Hepatocyte (in vitro differentiated cells): ENCODE data around the gene PSMA1. TPM values are rescaled to one million over a fixed set of nuclear protein-coding genes. Genes with fewer than 3 reads are reported as not detected.

ENCODE experiments used
- DNase-seq: peaks from one replicate; pipeline ENCODE4 v3.0.0-alpha.2; 2016; ENCODE audit warnings: low spot score
- H2AFZ ChIP-seq: fragments of 200-600 bp; sonication (generic); 2 replicates; pipeline ENCODE4 v1.6.0; 2016; ENCODE audit warnings: antibody characterized with exemption, mild to moderate bottlenecking
- H3K27ac ChIP-seq: fragments of 200-600 bp; sonication (generic); 2 replicates; pipeline ENCODE4 v1.5.1; 2016; ENCODE audit warnings: mild to moderate bottlenecking
- H3K27me3 ChIP-seq: fragments of 200-600 bp; sonication (generic); 2 replicates; pipeline ENCODE4 v1.6.1; 2016
- H3K36me3 ChIP-seq: fragments of 200-600 bp; sonication (generic); replicated peaks from 2 replicates; pipeline ENCODE4 v1.5.1; 2016; ENCODE audit warnings: low read depth; ENCODE audit not compliant: insufficient read depth
- H3K4me1 ChIP-seq: fragments of 200-600 bp; sonication (generic); 2 replicates; pipeline ENCODE4 v1.5.1; 2016; ENCODE audit warnings: mild to moderate bottlenecking, moderate library complexity; ENCODE audit not compliant: insufficient read depth
- H3K4me2 ChIP-seq: fragments of 200-600 bp; sonication (generic); 2 replicates; pipeline ENCODE4 v1.6.0; 2016
- H3K4me3 ChIP-seq: fragments of 200-600 bp; sonication (generic); 2 replicates; pipeline ENCODE4 v1.5.1; 2016; ENCODE audit warnings: mild to moderate bottlenecking
- H3K79me2 ChIP-seq: fragments of 200-600 bp; sonication (generic); 2 replicates; pipeline ENCODE4 v1.6.0; 2017; ENCODE audit warnings: mild to moderate bottlenecking
- H3K9me2 ChIP-seq: fragments of 200-600 bp; sonication (generic); replicated peaks from 2 replicates; pipeline ENCODE4 v1.6.0; 2017; ENCODE audit warnings: mild to moderate bottlenecking; ENCODE audit not compliant: insufficient read depth
- H3K9me3 ChIP-seq: fragments of 200-600 bp; sonication (generic); 2 replicates; pipeline ENCODE4 v1.5.1; 2016; ENCODE audit warnings: low read depth, mild to moderate bottlenecking
- H4K20me1 ChIP-seq: fragments of 200-600 bp; sonication (generic); 2 replicates; pipeline ENCODE4 v1.6.0; 2016; ENCODE audit warnings: mild to moderate bottlenecking; ENCODE audit not compliant: insufficient read depth, poor library complexity, severe bottlenecking
- EZH2 ChIP-seq: fragments of 200-600 bp; sonication (generic); IDR thresholded peaks from 2 replicates; pipeline ENCODE4 v1.6.1; 2016; ENCODE audit warnings: antibody characterized with exemption, mild to moderate bottlenecking, borderline replicate concordance
- EZH2phosphoT487 ChIP-seq: fragments of 200-600 bp; sonication (generic); IDR thresholded peaks from one replicate; pipeline ENCODE4 v1.6.1; 2018; ENCODE audit warnings: antibody characterized with exemption, mild to moderate bottlenecking, low read depth, moderate library complexity; ENCODE audit not compliant: unreplicated experiment, severe bottlenecking
- WGBS: methylation state at CpG from one replicate; pipeline ENCODE4 v1.1.6; 2016; ENCODE audit warnings: low lambda C conversion rate; ENCODE audit errors: missing lambda C conversion rate; 5-methylcytosine and 5-hydroxymethylcytosine counted together
- polyA plus RNA-seq: library from polyadenylated mRNA; unstranded; fragments of >200 nt; fragmentation: Nextera tagmentation; extraction: Ambion mirVana; gene quantifications from 2 replicates; pipeline ENCODE4 v1.2.1, GENCODE V29; 2016
- small RNA-seq: library from RNA; depleted of rRNA; stranded (forward); fragments of <200 nt; gene quantifications from one replicate; pipeline ENCODE3, GENCODE V24; 2014
- total RNA-seq: library from RNA; depleted of rRNA; stranded (reverse); fragments of >200 nt; gene quantifications from 2 replicates; pipeline ENCODE4 v1.2.3, GENCODE V29; 2014

Gene PSMA1
- total and polyA plus RNA-seq, 2 experiments from 2014 or later, result 178 to 214 TPM

- no peaks in the 10 kb centered on the region for H3K4me1 ChIP-seq
- WGBS, result 75% methylated on average over 3 of the region's 3 CpGs
- H3K79me2 ChIP-seq, result no peaks in the 10 kb centered on the region
- no peaks in the 10 kb centered on the region for H3K9me3 ChIP-seq
- H3K27ac ChIP-seq, result peak overlapping the region; percentile 35
- no peak overlapping the region for H2AFZ ChIP-seq
- H3K4me2 ChIP-seq, result no peak overlapping the region
- TF ChIP-seq EZH2 (no peak), EZH2phosphoT487 (no peak)
- H3K36me3 ChIP-seq, result no peaks in the 10 kb centered on the region
- no peaks in the 10 kb centered on the region for H4K20me1 ChIP-seq
- H3K4me3 ChIP-seq, result no peak overlapping the region
- no peaks in the 10 kb centered on the region for H3K9me2 ChIP-seq
- no peak for DNase-seq
- no peaks in the 10 kb centered on the region for H3K27me3 ChIP-seq
Observed at GRCh38 chr11:14455648-14456430, 64.3 kb downstream of the PSMA1 start.

Small RNA genes within 50 kb of the gene (small RNA-seq; reads per million reads assigned to genes)
- gene RNU7-49P, result not detected

Other genes starting within 250 kb of the PSMA1 start
- 69.8 and 72.9 TPM in 2 replicates for gene RRAS2, start 161.2 kb downstream of the PSMA1 start, total RNA-seq
- gene RRAS2, start 161.2 kb downstream of the PSMA1 start, polyA plus RNA-seq, result 44.2 and 50.7 TPM in 2 replicates
- gene COPB1, start 20.6 kb downstream of the PSMA1 start, total RNA-seq, result 226 and 228 TPM in 2 replicates
- gene COPB1, start 20.6 kb downstream of the PSMA1 start, polyA plus RNA-seq, result 87.5 and 98.2 TPM in 2 replicates
- gene PDE3B, start 123.4 kb upstream of the PSMA1 start, total RNA-seq, result 45.4 and 46.3 TPM in 2 replicates
- gene PDE3B, start 123.4 kb upstream of the PSMA1 start, polyA plus RNA-seq, result 10.9 and 15.8 TPM in 2 replicates